AG10803 (cell line): ENCODE results near the gene FBXO46.

Source experiments
- DNase-seq: peaks from one replicate; pipeline ENCODE4 v3.0.0; 2010; ENCODE audit warnings: low read depth
- H3K4me3 ChIP-seq: 2 replicates; pipeline ENCODE4 v1.5.1; 2011; ENCODE audit warnings: mild to moderate bottlenecking, low read length, control low read depth
- TF ChIP-seq, protein P1 (sequence below): conservative IDR thresholded peaks from 2 replicates; pipeline ENCODE4 v1.5.1; 2011; ENCODE audit warnings: mild to moderate bottlenecking, low read length, control low read depth, inconsistent platforms

FBXO46 gene

DNA sequence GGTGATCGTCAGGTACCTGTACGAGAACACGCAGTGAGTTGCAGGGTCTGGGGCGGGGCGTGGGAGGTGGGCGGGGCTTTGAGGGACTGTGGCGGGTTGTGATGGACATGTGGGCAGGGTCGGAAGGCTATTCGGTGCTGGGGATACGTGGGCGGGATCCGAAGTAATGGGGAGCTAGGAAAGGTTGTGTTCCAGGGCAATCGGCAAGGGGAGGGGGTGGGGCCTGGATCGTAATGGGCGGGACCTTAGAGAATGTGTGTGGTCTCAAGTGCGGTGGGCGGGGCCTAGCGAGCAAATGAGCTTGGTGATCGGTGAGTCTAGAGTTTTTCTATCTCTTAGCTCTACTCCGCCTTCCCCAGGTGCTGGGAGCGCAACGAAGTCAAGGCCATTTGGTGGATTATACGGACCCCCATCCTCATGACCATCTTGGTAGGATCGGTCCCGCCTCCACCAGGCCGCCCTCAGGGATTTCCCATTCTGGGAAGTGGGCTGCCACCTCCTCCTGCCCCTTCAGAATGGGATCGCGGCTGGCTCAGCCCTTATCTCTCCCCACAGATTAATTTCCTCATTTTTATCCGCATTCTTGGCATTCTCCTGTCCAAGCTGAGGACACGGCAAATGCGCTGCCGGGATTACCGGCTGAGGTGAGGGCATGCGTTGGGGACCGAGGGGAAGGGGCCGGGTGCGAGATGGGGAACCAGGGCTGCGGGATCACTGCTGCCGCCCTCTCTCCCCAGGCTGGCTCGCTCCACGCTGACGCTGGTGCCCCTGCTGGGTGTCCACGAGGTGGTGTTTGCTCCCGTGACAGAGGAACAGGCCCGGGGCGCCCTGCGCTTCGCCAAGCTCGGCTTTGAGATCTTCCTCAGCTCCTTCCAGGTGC is 53.1 kb downstream of the FBXO46 start:
- TF ChIP-seq, protein P1, sequence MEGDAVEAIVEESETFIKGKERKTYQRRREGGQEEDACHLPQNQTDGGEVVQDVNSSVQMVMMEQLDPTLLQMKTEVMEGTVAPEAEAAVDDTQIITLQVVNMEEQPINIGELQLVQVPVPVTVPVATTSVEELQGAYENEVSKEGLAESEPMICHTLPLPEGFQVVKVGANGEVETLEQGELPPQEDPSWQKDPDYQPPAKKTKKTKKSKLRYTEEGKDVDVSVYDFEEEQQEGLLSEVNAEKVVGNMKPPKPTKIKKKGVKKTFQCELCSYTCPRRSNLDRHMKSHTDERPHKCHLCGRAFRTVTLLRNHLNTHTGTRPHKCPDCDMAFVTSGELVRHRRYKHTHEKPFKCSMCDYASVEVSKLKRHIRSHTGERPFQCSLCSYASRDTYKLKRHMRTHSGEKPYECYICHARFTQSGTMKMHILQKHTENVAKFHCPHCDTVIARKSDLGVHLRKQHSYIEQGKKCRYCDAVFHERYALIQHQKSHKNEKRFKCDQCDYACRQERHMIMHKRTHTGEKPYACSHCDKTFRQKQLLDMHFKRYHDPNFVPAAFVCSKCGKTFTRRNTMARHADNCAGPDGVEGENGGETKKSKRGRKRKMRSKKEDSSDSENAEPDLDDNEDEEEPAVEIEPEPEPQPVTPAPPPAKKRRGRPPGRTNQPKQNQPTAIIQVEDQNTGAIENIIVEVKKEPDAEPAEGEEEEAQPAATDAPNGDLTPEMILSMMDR: no peak
- H3K4me3 ChIP-seq: peak overlapping the region; percentile 5
- DNase-seq: peak; percentile 58

DNA sequence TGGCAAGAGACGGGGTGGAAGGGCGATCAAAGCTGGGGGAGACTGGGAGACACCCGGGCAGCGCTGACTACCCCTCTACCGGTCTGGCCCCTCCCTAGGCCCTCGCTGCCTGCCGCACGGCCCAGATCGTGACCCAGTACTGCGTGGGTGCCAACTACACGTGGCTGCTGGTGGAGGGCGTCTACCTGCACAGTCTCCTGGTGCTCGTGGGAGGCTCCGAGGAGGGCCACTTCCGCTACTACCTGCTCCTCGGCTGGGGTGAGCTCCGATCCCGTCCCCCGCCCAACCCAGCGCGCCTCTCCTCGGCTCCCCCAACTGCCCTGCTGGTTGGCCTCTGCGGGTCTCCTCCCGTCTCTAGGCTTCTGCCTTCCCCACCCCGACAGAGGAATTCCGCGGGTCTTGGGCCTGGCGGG is 53.8 kb downstream of the FBXO46 start:
- no peak for DNase-seq
- H3K4me3 ChIP-seq: peak overlapping the region; percentile 22; the same call in 1 of the 2 replicates

DNA sequence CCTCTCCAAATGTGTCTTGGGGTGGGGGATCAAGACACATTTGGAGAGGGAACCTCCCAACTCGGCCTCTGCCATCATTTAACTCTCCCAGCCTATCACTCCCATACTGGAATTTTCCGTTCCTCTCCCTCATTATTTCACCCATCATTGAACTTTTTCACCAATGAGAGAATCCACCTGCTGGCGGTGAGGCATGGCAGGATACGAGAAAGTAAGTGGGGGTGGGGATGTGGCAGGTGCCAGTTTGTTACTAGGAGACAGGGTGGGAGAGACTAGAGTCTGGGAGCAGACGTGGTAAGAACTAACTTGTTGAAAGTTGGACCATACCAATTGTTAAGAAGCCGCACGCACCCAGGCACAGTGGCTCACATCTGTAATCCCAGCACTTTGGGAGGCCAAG is 55.8 kb downstream of the FBXO46 start:
- DNase-seq: no peak

More for the DNA sequence above, 53.8 kb downstream of the FBXO46 start:
- TF ChIP-seq, protein P1: no peak

DNA sequence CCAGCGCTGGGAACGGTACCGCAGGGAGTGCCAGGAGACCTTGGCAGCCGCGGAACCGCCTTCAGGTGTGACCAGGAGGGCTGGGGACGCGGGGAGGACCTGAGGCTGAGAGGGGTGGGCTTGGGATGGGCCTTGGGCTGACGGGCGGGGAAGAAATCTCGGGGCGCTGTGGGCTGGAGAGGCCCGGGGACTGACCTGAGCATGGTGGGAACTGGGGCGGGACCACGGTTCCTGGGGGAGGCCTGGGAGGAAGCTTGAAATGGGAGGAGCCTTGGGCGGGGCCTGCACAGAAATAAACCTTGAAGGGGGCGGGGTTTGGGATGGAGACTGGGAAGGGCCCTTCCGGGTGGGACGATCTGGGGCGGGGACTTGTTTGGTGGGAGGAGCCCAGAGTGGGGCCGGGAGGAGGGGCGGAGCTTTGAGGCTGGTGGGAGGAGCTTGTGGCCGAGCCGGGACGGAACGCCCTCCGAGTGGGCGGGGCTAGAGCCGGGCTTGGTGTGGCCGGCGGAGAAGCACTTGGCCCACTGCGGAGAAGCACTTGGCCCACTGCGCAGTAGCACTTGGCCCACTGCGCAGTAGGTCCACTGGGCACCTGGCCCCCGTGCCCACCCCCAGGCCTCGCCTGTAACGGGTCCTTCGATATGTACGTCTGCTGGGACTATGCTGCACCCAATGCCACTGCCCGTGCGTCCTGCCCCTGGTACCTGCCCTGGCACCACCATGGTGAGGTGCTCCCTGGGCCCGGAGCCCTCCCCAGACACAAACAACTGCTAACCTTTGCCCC is 59.8 kb downstream of the FBXO46 start:
- no peak overlapping the region for H3K4me3 ChIP-seq
- TF ChIP-seq, protein P1: no peak
- DNase-seq: peak; percentile 42

More for the DNA sequence above, 55.8 kb downstream of the FBXO46 start:
- TF ChIP-seq, protein P1: no peak
- H3K4me3 ChIP-seq: no peak overlapping the region

DNA sequence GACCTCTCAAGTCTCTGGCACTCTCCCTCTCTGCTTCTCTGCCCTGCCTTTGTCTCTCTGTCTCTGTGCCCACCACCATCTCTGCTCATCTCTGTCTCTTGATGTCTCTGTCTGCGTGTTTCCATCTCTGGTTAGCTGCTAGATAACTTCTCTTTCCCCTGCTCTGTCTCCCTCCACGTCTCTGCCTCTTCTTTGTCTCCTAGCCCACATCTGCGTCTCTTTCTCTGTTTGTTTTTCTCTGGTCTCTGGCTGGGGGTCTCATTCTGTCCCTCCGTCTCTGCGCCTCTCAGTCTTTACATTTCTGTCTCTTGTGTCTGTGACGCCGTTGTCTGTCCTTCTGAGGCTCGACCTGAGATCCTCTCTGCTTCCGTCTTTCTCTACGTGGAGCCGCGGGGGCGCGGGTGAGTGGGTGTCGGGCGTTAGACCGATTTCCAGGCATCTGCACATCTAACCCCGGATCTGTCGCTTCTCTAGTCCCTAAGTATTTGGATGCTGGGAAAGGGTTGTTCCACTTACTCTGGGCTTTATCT is 62.3 kb downstream of the FBXO46 start:
- H3K4me3 ChIP-seq: peak overlapping the region; percentile 63
- TF ChIP-seq, protein P1: no peak
- no peak for DNase-seq

DNA sequence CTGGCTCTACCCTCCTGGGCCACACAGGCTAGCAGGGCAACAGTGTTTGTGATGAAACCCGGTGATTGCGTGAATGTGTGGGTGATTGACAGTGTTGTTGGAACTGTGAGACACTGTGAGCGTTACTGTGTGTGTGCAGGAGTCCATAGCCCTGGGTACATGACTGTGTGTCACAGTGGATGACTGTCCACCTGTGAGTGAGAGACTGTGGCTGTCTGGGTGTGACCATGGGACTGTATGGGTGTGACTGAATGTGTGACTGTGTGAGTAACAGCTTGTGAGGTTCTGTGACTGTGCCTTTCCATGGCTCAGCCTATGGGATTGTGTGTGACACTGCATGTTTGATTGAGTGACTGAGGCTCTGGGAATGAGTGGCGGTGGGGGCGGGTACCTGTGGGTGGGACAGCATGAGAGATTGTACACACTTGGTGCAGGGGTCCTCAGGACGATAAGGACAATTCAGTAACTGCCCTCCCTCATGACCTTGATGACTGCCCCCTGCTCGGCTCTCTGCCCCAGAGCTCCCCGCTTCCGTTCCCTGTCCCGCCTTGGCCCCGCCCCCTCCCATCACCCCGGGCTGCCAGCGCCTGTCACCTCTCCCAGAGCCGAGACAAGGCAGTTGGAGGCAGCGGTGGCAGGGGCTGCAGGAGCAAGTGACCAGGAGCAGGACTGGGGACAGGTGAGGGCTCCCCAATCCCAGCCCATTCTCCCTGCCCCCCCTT is 62.9 kb downstream of the FBXO46 start, which contains the start of gene GIPR:
Gene GIPR, plus strand, starts transcription at position 602 of the 722 bp plus-strand sequence. CDS start 1,300 bp downstream, outside the sequence.
- DNase-seq: peak; percentile 8
- H3K4me3 ChIP-seq: peak within 1 kb of the TSS; percentile 63
- TF ChIP-seq, protein P1: no peak
